Jurkat, Clone E6-1 (cell line): ENCODE results near the gene DENR.
"Not testable (repeated sequence)": the region's sequence is repeated elsewhere in the genome, so short reads cannot be mapped to it uniquely, and the experiment has no call there.

ENCODE experiments used
- DNase-seq: peaks from one replicate; pipeline ENCODE4 v3.0.0-alpha.2; 2011; ENCODE audit warnings: low read depth, low spot score
- H3K4me3 ChIP-seq: 2 replicates; pipeline ENCODE4 v1.5.1; 2011; ENCODE audit warnings: mild to moderate bottlenecking, low read length, control low read depth, moderate library complexity

DENR gene

DNA sequence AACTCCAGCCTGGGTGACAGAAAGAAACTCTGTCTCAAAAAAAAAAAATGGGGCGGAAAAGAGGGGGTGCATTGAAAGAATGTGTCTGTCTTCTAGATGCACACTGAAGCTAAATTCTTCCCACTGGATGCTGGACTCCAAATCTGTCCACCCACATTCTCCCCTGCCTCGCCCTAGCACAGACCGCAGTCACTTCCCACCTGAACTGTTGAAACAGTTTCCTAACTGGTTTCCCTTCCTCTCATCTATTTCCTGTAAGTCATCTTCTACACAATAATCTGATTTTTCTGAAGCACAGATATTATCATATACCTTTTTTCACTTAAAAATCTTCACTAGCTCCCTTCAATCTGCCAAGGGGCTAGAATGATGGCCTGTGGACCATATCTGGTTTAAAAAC is 20.5 kb upstream of the DENR start:
- peak; percentile 60 for DNase-seq
- H3K4me3 ChIP-seq: no peak overlapping the region

DNA sequence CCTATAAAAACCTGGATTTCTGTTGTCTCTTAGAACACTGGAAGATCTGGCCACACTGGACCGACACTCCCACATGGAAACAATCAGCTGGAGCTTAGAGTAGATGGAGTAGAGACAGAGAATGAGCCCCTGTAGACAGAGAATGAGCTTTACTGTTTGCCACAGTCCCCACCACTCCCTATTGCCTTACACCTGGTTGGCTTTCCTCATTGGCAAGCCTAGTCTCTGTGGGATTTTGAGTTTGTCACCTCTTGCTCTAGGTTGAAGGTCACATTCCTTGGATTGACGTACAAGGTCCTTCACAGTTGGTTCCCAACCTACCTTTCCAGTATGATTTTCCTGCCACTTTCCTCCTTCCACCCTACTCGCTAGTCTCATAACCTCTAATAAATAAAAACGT is 20.0 kb upstream of the DENR start:
- H3K4me3 ChIP-seq: no peak overlapping the region
- DNase-seq: no peak

DNA sequence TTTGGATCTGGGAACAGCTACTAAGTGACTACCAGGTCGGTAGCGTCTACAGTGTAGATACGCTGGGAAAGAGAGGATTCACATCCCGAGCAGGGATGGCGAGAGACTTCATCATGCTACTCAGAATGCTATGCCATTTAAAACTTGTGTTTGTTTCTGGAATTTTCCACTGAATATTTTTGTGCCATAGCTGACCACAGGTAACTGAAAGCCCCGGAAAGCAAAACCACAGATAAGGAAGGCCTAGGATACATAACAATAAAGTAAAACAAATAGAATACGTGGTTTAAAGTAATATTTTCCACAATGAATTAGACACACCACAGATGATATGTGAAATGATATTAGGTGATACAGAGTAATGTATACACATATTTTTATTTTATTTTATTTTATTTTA is 14.1 kb upstream of the DENR start:
- DNase-seq: no peak
- no peak overlapping the region for H3K4me3 ChIP-seq

DNA sequence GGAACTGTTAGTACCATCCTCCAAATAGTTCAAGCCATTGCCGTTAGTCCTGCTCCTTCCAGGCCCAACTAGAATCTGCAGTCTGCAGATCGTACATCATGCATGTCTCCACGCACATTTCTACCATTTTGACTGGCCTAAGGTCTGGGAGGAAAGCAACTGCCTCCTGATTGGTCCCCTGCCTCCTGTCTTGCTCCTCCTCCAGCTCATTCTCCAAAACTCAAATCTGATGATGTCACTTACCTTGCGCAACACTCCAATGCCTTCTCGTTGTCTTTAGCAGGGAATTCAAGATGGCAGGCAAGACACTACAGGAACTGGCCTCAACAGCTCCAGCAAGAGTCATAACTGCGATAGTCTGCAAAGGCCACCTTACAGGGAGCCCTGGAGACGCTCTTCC is 12.3 kb upstream of the DENR start:
- no peak for DNase-seq
- H3K4me3 ChIP-seq: no peak overlapping the region

DNA sequence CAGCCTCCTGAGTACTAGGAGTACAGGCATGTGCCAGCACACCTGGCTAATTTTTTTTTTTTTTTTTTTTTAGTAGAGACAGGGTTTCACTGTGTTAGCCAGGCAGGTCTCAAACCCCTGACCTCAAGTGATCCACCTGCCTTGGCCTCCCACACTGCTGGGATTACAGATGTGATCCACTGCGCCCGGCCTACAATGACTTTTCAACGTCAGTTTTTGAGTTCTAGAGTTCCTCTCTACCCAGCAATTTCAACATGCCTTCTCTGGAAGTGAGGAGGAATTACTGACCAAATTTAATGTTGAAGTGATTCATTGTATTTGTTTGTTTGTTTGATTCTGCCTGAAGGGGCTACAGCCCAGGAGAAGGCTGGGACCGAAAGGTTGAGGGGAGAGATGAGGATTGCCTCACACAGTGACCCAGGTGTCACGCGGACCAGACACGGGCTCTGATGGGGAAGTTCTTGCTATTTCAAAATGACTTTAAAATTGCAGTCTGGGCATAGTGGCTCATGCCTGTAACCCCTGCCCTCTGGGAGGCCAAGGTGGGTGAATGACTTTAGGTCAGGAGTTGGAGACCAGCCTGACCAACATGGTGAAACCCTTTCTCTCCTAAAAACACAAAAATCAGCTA is 8.6 kb upstream of the DENR start:
- H3K4me3 ChIP-seq: no peak overlapping the region
- DNase-seq: no peak

DNA sequence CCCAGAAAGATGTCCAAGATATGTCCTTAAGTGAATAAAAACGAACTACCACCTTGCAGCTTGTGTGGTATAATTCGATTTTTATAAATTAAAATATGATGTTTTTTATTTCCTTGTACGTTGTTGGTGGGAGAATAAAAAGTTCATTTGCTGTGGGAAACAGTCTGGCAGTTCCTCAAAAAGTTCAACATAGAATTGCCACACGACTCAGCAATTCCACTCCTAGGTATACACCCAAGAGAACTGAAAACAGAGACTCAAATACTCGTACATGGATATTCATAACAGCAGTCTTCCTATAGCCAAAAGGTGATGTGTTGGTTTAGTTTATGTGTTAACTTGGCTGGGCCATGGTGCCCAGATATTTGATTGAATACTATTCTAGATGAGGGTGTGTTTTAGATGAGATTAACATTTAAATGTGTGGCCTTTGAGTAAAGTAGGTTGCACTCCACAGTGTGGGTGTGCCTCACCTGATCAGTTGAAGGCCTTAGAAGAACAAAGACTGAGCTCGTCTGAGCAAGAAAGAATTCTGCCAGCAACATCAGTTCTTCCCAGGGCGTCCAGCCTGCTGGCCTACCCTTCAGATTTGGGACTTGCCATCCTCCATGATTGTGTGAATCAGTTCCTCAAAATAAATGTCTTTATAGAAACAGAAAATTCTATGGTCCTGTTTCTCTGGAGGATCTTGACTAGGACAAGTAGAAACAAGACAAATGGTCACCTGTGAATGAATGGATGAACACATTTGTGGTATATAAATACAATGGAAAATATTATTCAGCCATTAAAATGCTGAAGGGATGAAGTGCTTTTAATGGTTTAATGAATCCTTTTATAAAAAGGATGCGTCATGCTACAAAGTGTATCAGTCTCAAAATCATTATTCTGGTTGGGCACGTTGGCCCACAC is 5.1 kb upstream of the DENR start:
- H3K4me3 ChIP-seq: no peak overlapping the region

DNA sequence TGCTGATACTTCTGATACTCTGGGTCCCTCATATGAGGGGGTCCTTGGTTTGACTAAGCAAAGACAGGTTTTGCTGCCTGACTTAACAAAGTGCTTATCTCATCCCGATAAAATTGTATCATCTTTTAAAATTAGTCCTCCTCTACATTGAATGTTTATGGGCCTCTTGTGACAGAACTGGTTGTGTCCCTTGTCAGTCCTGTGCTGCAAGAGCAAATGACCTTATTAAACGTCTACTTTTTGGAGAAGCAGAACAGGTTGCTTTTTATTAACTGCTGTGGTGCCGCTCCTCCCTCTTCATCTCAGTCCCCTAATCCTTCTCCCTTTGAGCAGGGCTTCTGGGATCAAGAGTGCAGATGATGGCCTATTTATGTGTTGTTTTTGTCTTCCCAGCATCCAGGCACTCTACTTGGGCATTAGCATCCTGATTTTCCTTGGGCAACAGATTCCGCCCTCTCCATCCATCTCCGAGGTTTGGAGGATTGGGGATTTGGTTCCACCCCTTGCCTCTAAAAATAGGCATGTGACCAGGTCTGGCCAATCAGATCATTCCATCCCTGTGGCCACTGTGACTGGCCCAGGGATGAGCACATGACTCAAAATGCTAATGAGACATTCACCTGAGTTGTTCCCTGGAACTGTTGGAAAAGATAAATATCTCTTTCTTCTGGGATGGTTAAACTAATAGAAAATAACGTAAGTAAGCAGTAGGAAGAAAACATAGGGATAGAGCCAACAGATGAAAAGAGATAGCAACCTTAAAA is 2.9 kb upstream of the DENR start:
- H3K4me3 ChIP-seq: no peak overlapping the region
- no peak for DNase-seq

More for the DNA sequence above, 5.1 kb upstream of the DENR start:
- DNase-seq: no peak

DNA sequence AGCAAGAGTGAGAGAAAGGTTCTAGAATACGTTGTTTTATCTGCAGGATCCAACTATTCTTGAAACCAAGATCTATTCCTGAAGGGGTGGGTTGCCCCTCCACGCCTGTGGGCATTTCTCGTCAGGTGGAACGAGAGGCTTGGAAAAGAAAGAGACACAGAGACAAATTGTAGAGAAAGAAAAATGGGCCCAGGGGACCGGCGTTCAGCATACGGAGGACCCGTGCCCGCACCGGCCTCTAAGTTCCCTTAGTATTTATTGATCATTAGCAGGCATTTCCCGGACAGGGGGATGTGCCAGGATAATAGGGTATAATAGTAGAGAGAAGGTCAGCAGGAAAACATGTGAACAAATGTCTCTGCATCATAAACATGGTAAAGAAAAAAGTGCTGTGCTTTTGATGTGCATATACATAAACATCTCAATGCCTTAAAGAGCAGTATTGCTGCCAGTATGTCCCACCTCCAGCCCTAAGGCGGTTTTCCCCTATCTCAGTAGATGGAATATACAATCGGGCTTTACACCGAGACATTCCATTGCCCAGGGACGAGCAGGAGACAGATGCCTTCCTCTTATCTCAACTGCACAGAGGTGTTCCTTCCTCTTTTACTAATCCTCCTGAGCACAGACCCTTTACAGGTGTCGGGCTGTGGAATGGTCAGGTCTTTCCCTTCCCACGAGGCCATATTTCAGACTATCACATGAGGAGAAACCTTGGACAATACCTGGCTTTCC is 1.7 kb upstream of the DENR start:
- not testable (repeated sequence) for DNase-seq, H3K4me3 ChIP-seq

DNA sequence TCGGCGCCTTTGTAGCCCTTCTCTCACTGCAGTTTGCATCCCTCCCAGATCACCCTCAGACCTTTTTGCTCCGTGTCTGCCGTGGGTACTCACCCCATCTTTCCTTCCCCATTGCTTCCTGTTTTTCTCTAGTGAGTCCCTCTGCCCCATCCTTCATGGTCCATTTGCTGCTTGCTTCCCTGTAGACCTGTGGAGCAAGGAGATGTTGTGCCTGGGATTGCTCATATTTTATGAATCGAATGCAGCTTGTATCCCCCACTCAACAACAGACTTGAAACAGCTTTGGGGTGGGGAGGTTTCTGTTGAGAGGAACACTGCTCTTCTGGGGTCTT is 661 bp downstream of the DENR start:
- H3K4me3 ChIP-seq: peak overlapping the region; percentile 69
- DNase-seq: no peak

DNA sequence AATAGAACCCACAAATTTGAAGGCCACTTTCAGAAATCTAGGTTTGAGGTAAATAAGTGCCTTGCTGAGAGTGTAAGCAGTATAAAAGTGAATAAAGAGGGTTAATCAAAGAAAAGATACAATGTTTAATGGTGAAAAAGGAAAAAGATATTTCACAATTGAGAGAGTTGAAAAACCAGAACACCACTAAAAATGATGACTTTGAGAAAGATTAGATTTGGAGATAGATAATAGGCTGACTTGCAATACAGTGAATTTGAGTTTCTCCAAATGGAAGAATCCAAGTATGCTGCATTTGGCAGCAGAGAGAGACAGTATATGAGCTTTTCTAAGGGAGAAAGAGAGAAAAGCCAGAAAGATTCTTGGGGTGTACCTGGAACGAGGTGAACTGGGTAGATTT is 2.2 kb downstream of the DENR start:
- no peak for DNase-seq
- no peak overlapping the region for H3K4me3 ChIP-seq

DNA sequence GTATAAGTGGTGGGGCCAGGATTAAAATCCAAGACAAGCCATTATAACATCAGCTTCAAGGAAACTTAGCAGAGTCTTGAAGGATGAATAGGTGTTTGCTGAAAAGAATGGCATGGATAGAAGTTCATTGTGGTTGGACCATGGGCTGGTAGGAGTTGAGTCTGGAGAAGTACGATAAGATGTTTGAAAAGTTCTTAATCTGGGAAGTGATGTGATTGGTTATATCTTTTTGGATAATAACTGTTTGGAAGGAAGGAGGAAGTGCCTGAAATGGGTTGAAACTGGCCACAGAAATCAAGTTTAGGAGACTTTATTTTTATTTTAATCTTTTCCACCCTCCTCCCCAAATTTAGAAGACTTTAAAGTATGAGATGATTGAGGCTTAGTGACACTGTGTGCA is 4.9 kb downstream of the DENR start:
- DNase-seq: no peak
- H3K4me3 ChIP-seq: no peak overlapping the region

DNA sequence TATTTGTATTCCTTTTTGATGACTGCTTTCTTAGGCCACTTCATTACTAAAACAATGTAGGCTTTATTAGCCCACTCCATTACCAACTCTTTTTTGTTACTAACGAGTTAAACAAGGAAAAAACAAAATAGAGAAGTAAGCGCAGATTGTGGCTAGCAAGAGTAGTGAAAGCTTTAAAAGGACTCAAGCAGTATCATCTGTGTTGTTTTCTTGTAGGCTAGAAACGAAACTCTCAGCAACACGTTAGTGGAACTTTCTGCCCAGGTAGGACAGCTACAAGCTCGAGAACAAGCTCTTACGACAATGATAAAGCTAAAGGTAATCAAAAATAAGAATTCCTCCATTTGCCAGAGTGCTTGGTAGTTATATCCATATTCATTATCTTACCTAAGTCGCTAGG is 32.9 kb downstream of the DENR start:
- no peak overlapping the region for H3K4me3 ChIP-seq
- DNase-seq: no peak

DNA sequence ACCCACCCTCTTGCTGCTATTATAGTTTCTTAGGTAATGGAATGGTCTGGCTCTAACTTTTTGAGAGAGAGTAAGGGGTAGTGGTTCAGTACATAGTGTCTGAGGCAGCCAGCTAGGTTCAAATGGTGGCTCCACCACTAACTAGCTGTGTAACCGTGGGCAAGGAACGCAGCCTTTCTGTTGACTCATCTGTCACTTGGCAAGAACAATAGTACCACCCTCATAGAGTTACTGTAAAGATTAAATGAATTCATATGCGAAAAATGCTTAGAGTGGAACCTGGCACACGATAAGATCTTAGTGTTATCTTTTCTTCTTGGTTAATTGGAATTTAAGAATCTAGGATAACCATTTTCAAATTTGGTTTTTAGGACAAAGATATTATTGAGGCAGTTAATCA is 35.8 kb downstream of the DENR start:
- no peak overlapping the region for H3K4me3 ChIP-seq
- no peak for DNase-seq

DNA sequence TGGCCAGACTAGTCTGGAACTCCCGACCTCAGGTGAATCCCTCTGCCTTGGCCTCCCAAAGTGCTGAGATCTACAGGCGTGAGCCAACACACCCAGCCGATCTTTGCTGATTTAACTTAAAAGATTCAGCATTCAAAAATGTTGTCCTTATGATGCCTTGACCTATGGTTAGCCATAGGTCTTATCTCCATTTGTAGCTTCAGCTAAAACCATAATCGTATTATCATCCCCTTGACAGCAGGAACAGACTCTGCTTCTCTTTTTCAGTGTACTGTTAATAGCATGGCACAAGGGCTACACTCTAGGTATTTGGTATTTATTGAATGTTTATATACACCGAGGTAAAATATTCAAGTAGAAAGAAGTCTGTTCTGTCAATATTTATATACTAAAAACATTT is 37.0 kb downstream of the DENR start:
- H3K4me3 ChIP-seq: no peak overlapping the region
- DNase-seq: no peak

DNA sequence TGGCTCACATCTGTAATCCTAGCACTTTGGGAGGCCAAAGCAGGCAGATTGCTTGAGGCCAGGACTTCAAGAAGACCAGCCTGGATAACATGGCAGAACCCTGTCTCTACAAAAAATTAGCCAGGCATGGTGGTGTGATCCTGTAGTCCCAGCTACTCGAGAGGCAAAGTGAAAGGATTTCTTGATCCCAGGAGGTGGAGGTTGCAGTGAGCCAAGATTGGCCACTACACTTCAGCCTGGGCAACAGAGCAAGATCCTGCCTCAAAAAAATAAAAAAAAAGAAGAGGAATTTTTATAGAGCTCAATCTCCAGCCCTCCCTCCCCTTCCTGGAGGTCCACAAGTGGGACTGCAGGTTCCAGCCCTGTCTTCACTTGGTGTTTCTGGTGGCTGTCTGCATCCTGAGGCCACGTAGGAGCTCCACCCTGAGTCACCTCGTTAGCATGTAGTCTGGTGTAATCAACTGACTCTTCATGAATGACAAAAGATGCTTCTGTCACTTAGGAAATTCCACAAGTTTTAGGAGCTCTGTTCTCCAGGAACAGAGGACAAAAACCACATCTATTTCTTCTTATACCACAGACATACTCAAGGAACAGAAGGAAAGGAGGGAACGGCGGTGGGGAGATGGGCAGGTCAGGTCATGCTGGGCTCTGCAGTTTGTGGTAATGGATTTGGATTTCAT is 37.9 kb downstream of the DENR start:
- no peak for DNase-seq
- H3K4me3 ChIP-seq: no peak overlapping the region

DNA sequence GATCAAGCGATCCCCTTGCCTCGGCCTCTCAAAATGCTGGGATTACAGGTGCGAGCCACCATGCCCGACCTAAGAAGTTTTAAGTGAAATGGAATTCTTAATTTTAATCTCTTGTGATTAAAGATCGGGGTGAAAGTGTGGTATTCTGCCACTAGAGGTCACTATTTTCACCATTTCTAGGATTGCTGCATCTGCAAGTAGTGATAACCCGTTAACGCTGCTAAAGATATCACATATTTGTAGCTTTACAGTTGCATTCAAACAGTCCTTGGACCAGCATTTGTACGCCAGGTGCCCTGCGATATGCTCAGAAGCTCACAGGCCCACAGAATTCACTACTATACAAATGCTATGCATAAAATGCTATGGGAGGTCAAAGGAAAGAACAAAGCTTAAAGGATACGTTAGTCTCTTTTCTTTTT is 41.1 kb downstream of the DENR start:
- peak; percentile 64 for DNase-seq
- H3K4me3 ChIP-seq: no peak overlapping the region

DNA sequence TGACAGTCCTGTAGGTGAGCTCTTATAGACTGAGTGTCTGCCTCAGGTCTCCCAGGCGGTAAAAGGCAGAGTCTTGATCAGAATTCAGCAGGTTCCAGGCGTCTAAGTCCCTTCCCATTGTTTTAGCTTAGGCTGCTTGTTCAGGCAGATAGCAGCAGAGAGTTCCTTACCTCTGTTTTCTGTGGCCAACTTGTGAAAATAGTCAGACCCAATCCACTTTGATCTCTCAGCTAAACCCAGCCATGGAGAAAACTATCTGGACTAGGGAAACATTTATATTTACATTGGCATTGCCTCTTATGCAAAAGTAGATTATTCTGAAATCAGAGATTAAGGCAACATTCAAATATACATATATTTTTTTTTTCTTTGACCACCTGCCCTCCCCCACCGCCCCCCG is 43.2 kb downstream of the DENR start:
- no peak for DNase-seq
- H3K4me3 ChIP-seq: no peak overlapping the region

DNA sequence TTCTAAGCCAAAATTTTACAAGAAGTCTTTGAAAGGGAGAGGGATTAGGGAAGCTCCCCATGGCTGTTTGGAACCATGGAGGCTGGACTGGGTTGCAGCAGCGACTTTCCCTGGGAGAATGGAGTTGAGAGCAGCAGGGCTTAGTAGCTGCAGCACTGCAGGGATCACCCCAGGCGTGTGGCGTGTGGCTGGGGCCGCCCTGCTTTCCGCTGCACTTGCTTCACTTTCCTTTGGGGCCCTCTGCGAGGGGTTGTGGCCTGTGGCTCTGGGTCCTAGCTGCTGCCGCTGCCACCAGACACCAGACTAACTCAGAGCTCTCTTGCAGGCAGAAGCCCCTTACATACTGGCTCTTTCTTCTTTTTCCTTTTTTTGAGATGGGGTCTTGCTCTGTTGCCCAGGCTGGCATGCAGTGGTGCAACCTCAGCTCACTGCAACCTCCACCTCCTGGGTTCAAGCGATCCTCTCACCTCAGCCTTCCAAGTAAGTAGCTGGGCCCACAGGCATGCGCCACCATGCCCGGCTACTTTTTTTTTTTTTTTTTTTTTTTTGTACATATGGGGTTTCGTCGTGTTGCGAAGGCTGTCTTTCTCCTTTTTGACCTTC is 47.1 kb downstream of the DENR start:
- no peak overlapping the region for H3K4me3 ChIP-seq
- no peak for DNase-seq

DNA sequence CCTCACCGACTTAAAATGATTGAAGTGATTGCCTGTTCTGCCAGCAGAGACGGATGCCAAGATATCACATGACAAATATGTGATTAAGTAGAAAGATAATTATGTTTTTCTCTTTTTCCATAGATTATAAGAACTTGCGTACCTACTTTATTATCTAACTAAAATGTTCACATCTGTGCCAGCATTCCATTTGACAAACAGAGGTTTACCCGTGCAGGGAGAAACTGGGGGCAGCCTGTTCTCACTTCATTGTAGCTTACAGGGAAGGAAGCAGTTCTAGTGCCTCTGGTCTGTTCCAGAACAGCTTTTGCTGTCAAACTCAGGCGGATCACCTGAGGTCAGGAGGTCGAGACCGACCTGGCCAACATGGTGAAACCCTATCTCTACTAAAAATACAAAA is 51.3 kb downstream of the DENR start:
- no peak overlapping the region for H3K4me3 ChIP-seq
- no peak for DNase-seq
